Right ventricle myocardium inferior (tissue), 1 donor: ENCODE data around the gene ZDHHC11. TPM values are rescaled to one million over a fixed set of nuclear protein-coding genes. Genes with fewer than 3 reads are reported as not detected.
"Not testable (repeated sequence)": the region's sequence is repeated elsewhere in the genome, so short reads cannot be mapped to it uniquely, and the experiment has no call there.

Source experiments
- ATAC-seq: fragments of 200-7000 bp; cut with Tn5 transposase; one replicate; pipeline ENCODE4 v1.9.1; 2020; ENCODE audit warnings: mild to moderate bottlenecking, moderate library complexity
- DNase-seq: peaks from one replicate; pipeline ENCODE4 v3.0.0; 2021; ENCODE audit errors: missing footprints
- intact Hi-C: fragments of 100-400 bp; cut with DNase I; formaldehyde crosslinking; loops from one replicate; pipeline ENCODE4 v1.11.0; 2022
- total RNA-seq: library from RNA; stranded (reverse); fragmentation: NEBNext Ultra II Directional; extraction: Animal tissue kit (Norgen Biotek cat#: 25700); gene quantifications from one replicate; pipeline ENCODE4 v1.2.1, GENCODE V29; 2021
- donor health status: DM: no; HTN: yes; CAD: no; lungs with severe emphysema.

Gene ZDHHC11
- total RNA-seq, 1 donor from 2014 or later, result 38.0 TPM

DNA sequence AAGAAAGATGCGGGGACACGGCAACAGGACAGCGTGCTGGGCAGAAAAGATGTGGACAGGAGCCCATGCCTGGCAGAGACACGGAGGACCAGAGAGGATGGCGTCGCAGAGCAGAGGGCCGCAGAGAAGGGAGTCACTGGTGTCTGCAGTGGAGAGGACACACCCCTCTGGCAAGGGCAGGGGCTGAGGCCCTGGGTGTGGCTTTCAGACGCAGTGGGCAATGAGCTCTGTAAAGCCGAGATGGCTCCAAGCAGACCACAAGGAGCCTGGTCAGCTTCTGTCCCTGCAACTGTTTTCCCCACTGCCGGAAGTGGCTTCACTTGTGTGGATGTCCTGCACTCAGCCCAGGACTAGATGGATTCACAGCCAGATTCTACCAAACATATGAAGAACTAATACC lies 62.1 kb downstream of the ZDHHC11 start:
- ATAC-seq, intact Hi-C loops, DNase-seq: not testable (repeated sequence)

DNA sequence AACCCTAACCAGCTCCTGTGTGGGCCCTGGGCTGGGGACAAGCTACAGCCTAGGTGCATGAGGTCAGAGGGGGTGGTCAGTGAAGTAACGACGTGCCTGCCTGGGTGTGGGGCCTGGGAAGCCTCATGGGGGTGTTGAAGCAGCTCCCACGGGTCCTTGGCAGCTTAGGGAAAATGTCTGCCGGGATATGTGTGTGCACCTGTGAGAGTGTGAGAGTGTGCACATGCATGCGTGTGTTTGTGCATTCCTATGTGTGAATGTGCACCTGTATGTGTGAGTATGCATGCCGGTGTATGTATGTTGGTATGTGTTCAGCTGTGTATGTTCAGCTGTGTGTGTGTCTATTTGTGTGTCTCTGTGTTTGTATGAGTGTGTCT lies 62.9 kb downstream of the ZDHHC11 start:
- DNase-seq, ATAC-seq, intact Hi-C loops: not testable (repeated sequence)

DNA sequence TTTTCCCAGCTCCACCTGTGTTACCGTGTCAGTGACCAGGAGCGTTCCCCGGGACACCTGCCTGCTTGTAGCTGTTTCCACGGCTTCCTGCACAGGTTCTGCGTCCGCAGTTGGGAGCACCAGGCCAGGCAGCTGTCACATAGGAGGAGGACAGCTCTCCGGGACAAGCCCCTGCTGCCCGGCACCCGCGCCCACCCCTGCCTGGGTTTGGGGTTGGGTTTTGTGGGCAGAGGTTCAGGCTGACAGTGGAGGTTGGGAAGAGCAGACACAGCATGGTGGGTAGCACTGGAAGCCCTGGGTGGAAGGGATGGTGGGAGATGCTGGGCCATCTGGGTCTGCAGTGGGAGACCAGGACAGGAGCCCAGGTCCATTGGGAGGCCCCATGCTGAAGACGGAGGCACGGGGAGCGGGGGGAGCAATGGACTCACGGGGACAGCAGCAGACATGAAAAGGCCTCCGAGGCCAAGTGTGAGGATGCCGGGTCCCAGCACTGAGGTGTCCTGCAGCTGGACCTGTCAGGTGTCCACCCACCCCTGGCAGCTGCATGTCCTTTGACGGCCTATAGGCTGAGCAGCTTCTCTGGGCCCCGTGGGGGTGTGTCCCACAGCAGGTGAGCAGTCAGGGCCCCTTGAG lies 63.4 kb downstream of the ZDHHC11 start:
- ATAC-seq, DNase-seq, intact Hi-C loops: not testable (repeated sequence)

DNA sequence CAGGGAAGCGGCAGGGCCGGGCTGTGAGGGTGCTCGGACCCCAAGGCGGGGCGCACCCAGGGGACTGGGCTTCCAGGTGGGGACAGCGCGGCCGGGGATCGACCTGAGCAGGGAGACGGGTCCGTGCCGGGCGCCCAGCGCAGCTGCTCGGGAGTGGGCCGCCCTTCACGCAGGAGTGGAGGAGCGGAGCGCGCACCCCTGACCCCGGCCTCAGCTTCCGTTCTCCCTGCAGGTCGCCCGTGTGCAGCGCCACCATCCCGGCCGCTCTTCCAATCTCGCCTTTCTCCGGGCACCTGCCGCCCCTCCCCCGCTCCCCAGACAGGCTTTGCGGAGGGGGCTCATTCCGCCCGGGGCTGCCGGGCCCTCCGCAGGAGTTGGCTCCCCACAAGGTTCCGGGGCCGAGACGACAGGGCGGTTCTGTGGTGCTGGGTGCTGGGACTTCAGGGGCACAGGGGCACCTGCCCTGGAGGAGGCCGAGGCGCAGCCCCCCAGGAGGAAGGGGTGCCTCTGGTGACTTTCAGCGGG lies 65.5 kb downstream of the ZDHHC11 start:
- peak; percentile 52 for DNase-seq
- ATAC-seq, result peak; percentile 21
- intact Hi-C loops, result loop anchor here (2.0 kb wide), 1 partner anchor 26 kb away; no protein-coding TSS in a partner anchor

DNA sequence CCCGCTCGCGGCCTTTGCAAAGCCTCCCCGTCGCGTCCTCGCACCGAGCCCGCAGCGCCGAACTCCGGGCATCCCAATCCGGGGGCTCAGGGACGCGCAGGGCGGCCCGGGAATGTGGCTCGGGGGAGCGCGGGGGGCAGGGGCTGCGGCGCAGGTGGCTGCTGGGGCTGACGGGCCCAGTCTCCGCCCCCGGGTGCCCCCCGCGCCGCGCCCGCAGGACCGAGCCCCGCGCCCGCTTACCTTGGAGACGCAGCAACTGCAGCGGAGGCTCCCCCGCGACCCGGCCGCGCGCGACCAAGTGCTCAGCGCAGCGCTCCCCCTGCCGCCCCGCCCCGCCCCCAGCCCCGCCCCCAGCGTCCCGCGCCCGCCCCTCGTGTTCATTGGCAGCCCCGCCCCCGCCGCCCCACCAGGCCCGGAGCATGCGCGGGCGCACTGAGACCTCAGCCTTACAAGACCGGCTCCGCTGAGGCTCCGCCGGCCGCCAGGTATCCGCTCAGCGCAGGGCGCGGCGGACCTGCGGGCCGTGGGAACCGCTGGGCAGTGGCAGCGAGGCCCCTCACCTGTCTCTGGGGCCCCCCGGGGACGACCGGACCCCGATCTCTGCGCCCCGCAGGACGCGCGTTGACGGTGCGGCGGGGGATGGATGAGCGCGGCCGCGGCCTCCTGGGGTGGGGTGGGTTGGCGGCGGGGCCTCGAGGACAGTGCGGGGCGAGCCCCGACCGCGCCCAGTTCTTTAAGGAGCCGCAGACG lies 66.2 kb downstream of the ZDHHC11 start, which contains the start of gene ZDHHC11B:
Gene ZDHHC11B, minus strand, starts transcription at position 302 of the 750 bp plus-strand sequence. CDS start 17,810 bp downstream, outside the sequence.
- DNase-seq, result peak; percentile 95
- intact Hi-C loops, result loop anchor here (2.0 kb wide), 1 partner anchor 26 kb away; no protein-coding TSS in a partner anchor
- ATAC-seq, result peak; percentile 75

DNA sequence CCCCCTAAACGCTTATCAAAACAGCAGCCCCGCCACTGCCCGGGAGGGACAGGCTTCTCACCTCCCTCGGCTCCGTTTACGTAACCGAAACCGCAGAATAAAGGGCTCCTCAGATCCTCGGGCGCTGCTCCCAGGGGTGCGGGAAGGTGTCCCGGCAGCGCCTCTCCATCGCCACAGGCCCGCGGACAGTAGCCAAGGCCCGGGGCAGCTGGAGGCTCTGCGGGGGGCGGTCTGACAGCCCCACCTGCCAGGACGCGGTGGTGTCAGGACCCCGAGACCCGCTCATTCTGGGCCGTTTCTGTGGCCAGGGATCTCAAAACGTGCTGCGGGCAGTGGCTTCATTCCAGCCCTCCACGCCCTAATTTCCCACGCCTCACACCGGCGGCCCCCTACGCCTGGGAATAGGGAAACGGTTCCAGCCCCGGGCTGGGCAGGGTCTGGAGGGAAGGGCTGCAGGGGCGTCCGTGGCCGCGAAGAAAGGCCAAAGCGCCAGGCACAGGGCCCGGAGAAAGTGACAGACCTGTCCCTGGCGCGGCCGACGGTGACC lies 66.8 kb downstream of the ZDHHC11 start:
- peak; percentile 57 for DNase-seq
- intact Hi-C loops, result loop anchor here (2.0 kb wide), 1 partner anchor 25 kb away; no protein-coding TSS in a partner anchor

DNA sequence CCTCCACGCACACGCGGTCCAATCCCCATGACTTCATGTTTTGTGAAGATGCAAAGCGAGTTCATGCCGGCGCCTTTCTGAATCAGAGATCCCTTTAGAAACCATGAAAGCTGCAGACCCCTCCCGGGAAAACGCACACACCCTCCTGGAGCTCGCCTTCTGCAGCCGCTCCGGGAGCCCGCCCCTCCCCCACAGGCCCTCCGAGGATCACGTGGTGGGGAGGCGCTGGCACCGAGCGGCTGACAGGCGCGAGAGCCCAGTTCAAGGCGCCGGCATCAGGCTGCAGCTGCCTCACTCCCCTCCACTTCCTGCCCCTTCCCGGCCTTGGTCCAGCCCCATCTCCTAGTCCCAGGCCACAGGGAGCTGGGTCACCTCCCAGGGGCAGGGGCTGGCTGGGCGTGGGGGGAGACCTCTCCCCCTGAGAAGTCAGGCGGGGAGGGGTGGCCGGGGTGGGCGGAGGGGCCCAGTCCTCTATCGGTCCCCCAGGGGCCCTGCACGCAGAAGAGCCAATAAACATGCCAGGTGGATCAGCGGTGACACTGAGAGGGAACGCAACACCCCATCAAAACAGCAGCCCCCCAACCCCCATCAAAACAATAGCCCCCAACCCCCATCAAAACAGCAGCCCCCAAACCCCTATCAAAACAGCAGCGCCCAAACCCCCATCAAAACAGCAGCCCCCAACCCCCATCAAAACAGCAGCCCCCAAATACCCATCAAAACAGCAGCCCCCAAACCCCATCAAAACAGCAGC lies 67.6 kb downstream of the ZDHHC11 start:
- DNase-seq (peak; percentile 72), ATAC-seq (peak; percentile 76)
- intact Hi-C loops, result not testable (repeated sequence)

More for the DNA sequence above, 66.8 kb downstream of the ZDHHC11 start:
- peak; percentile 12 for ATAC-seq

DNA sequence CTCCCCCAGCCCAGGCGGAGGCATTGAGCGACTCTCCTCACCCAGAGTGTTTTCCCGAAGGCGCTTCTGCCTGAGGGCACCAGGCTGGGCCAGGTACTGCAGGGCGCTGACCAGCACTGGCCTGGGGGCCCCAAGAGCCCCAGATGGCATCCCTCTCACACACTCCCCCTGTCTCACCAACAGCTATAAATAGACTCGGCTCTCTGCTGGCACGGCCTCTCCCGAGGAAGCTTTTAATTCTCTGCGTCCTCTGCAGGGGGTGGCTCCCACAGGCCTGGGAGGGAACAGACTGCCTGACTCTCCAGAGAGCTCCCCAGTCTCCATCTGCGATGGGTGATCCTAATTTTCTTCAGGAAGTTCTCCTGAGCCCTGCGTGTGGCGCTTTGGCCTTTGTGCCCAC lies 68.4 kb downstream of the ZDHHC11 start:
- intact Hi-C loops, DNase-seq: not testable (repeated sequence)
- ATAC-seq, result peak; percentile 65

GRCh38 chr5:780571-780970 lies 70.2 kb downstream of the ZDHHC11 start:
- ATAC-seq, intact Hi-C loops: not testable (repeated sequence)
- DNase-seq, result peak; percentile 57

GRCh38 chr5:778967-779366 lies 71.8 kb downstream of the ZDHHC11 start:
- ATAC-seq, intact Hi-C loops: not testable (repeated sequence)
- peak; percentile 41 for DNase-seq

- intact Hi-C loops, result not testable (repeated sequence)
Observed at GRCh38 chr5:778421-778820, 72.4 kb downstream of the ZDHHC11 start.

GRCh38 chr5:777756-778161 lies 73.0 kb downstream of the ZDHHC11 start:
- peak; percentile 56 for DNase-seq
- intact Hi-C loops, result no loop called here
- ATAC-seq, result no peak

More at GRCh38 chr5:778421-778820, 72.4 kb downstream of the ZDHHC11 start:
- not testable (repeated sequence) for ATAC-seq, DNase-seq

DNA sequence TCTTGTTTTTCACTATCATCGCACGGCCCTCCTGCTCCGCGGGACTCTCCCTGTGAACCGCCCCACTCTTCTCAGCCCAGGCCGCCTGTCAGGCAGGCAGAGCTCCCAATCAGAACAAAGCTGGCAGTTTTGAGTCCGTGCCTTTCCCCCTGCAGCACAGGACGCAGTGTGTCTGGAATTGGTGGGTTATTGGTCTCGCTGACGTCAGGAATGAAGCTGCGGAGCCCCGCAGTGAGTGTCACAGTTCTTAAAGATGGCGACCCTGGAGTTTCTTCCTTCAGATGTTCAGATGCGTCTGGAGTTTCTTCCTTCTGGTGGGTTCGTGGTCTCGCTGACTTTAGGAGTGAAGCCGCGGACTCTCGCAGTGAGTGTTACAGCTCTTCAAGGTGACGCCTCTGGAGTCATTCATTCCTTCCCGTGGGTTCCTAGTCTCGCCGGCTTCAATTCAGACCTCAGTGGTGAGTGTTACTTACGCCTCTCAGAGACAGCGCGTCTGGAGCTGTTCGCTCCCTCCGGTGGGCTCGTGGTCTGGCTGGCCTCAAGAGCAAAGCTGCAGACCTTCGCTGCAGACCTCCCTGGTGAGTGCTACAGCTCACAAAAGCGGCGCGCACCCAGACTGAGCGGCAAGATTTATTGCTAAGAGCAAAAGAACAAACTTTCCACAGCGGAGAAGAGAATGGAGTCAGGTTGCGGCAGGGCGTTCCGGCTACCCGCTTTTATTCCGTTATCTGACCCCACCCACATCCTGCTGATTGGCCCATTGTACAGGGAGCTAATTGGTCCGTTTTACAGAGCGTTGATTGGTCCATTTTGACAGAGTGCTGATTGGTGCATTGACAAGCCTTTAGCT lies 73.7 kb downstream of the ZDHHC11 start:
- peak; percentile 33 for DNase-seq
- no peak for ATAC-seq
- intact Hi-C loops, result no loop called here

DNA sequence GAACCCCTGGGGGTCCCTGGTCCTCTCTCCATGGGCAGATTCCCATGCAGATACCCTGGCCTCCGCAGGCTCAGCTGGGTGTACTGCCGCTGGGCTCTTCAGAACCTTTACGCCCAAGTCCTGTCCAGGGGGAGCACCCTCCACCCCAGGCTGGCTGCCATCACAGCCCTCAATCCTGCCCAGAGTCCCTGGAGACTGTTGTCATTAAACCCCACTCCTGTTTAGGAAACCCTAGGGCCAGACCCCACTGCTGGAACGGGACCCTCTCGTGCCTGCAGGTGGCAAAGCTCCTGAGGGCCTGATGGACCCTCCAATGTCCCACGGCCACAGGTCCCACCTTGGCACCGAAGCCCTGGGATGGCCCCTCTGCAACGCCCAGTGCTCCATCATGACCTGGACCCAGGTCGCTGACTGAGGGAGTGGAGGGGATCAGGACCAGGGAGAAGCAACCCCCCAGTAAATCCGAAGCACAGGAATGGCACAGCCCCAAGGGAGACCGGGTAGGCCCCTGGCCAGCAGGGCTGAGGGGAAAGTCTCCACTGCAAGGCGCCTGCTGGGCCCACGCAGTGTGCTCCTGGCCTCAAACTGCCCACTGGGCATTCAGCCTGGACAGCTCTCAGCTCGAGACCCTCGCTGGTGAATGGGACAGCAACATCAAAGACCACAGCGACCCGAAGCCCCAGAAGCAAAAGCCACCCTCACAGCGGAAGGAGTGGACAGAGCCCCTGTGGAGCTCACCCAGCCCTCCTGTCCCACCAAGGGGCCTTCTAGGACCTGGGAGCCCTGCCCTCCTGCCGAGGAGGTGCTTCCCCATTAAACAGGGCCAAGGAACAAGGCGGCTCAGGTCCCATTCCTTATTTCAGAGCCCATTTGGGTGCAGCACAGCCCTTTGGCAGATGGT lies 74.6 kb downstream of the ZDHHC11 start:
- ATAC-seq (no peak), DNase-seq (no peak)
- intact Hi-C loops, result no loop called here

DNA sequence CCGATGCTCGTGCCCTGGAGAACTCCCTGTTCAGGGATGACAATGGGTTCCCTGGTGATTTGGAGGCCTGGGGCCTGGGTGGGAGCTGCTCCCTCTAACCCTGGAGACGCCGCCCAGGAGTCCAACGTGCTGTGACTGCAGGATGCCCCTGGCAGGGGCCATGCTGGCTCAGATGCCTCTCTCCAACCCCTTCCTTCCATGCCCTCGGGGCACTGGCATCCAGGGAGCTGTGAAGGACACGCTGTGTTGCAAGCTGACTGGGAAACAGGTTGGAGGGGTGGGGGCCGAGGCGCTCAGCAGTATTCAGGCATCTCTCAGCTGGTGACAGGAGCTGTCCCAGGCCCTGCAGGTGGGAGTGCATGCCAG lies 75.2 kb downstream of the ZDHHC11 start:
- intact Hi-C loops, result not testable (repeated sequence)
- ATAC-seq, result peak; percentile 24
- peak; percentile 58 for DNase-seq

DNA sequence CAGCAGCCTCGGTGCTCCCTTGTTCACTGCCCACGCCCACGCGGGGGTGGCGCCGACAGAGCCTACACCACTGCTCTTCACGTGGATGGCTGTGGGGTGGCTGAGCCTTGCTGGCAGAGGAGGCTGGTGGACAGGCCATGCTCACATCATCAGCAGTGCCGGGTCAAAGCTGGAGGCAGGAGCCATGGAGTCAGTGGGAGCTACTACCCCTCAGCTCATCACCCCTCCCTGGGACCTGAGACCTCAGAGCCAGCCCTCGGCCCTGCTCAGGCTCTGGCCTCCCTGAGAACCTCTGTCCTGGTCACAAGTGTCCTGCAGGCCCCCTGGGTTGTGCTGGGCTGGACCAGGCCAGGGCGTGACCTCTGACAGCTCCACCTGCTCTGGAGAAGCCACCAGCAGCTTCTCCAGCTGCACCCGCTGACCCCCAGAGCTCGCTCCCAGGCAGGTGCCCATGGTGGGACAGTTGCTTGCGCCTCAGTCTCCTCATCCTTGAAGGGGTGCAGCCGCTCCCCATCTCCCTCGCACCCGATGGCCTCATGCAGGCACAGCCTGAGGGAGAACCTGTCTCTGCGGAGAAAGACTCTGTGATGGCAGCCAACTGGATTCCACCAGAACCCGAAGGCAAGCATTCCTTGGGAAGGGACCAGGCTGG lies 75.8 kb downstream of the ZDHHC11 start:
- DNase-seq, result peak; percentile 59
- intact Hi-C loops, result loop anchor here (5.0 kb wide), 1 partner anchor 93 kb away; no protein-coding TSS in a partner anchor
- not testable (repeated sequence) for ATAC-seq
